HTR-8/SVneo (cell line): ENCODE data around the gene SGPL1.
"Not testable (repeated sequence)": the region's sequence is repeated elsewhere in the genome, so short reads cannot be mapped to it uniquely, and the experiment has no call there.

Experiments
- DNase-seq: peaks from one replicate; pipeline ENCODE4 v3.0.0; 2011; ENCODE audit warnings: low spot score, mixed read lengths; ENCODE audit not compliant: insufficient read length
- FAIRE-seq: peaks from 2 replicates; lab custom pipeline; 2011; peaks lifted over from hg19 to GRCh38; lab: Jason Lieb, UNC

SGPL1 gene

DNA sequence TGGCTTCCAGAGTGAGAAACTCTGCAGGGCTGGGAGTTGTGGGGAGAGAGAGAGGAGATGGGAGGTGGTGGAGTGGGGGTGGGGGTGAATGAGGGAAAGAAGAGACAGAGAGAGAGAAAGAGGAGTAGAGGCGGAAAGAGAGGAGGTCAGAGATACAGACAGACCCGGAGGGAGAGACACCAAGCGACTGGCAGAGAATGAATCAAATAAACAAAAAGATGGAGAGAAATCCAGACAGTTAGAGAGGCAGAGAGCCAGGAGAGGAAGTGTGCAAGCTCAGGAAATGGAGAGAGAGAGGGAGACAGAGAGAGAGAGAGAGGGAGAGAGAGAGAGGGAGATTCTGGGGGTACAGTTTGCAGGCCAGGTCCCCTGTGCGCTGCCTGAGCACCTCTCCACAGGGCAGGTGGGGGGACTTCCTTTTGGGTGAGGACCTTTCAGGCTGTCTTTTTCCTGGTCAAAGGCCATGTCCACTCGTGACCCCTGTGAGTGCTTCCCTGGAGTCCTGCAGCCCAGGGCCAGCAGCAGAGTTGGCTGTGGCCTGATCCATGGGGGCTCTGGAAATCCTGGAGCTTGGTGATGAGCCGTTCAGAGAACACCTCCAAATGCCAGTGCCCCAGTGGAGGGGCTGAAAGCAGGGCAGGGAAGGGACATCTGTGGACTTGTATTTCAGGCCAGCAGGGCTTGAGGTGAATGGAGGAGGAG lies 97.6 kb downstream of the SGPL1 start:
- no peak for FAIRE-seq
- no peak for DNase-seq

DNA sequence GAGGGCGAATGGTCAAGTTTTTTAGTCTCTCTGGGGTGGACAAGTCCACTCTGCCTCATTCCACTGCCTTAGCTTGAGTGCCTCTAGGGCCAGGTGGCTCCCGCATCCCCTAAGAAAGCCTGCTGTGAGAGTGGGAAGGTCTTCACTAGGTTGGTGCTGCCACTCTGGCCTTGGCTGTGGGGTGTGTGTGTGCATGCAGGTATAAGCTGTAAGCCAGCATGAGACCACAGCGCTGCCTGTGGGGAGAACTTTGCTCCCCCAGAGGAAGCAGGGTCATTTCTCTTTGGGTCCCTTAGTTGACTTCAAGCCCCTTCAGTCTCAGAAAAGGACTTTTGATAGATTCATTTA lies 98.1 kb downstream of the SGPL1 start:
- DNase-seq = no peak
- no peak for FAIRE-seq

DNA sequence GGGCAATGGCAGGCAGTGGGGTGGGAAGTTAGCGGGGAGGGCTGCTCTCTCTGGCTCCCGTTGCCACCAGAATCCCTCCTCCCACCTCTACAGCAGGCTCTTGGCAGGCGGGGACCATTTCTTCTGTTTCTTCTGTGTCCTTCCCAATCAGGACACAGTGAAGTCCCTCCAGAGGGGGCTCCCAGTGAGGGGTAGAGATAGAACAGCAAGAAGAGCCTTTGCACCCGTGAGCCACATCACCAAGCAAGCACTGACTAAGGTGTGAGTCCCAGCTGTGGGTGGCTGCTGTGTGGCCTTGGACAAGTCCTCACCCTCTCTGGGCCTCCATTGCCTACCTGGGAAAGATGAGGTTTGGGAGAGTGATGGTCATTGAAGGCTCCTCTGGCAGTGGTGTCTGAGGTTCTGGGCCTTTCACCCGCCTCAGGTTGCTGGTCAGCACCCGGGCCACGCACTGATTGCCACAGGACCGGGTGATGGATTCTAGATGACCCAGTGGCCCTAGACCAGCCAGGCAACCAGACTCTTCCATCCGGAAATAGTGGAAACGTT lies 98.6 kb downstream of the SGPL1 start:
- no peak for FAIRE-seq

DNA sequence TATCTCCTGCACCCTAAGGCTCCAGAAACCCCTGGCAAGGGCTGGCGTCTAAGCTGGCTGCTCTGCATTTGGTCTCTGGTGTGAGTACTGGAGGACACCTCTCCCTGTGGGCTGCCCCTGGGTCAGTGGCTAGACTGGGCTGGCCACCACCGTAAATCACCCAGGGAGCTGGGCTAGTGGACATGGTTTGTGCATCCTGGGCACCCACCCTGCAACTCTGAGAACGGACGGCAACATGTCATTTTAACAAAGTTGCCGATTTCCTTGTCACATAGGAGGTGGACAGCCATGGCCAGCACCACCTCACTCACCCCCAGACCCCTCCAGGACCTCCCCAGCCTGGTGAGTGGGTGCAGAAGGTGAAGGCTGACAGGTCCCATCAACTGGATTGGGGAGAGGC lies 99.5 kb downstream of the SGPL1 start:
- no peak for DNase-seq
- FAIRE-seq = no peak

More for the DNA sequence above, 98.6 kb downstream of the SGPL1 start:
- no peak for DNase-seq

DNA sequence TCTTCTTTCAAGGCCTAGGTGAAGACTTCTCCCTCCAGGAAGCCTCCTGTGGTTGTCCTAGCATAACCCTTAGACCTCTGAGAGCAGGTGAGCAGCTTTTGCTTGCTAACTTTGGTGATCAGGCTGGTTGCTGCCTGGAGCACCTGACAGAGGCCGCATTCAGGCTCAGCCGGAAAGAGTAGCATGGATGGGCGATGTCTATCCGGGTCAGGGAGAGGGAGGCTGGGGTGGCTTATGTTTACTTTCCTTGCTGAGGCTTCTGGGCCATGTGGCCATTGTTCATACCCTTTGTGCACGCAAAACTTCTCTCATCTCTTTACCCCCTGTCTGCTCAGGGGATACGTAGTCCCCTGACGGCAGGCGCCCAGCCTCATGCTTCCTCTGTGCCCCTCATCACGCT lies 100.1 kb downstream of the SGPL1 start:
- no peak for DNase-seq
- FAIRE-seq = no peak

DNA sequence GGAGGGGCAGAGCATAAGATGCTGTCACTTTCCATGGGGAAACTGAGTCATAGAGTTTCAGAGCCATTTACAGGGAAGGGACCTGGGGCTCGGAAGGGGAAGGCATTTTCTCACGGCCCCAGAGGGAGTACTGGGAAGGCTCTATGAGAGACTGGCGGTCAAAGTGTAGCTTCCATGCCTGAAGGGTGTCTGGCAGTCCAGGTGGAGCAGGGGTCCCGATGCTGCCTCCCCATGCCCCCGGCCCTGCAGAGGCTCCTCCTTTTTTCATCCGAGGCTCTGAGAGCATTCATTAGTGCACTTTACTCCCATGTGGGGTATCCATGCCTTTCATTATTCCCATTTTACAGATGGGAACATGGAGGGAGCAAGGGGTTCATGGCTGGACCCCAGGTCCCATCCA lies 100.5 kb downstream of the SGPL1 start:
- DNase-seq = no peak
- no peak for FAIRE-seq

DNA sequence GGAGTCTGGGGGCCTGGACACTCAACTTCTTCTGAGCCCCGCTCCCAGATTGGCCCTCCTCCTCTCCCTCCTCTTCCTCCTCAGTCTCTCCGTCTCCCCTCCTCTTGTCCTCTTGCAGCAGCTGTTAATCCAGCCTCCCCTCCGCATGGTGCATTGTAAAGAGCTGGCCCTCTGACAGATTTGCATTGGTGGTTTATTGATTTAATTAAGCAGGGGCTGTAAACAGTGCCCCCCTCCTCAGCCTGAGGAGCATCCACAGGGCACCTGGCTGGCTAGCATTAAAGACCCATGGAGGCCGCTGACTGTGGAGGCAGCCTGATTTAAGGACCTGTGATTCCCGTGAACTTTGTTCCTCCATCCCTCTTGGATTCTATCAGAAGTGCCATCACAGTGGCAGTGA lies 101.5 kb downstream of the SGPL1 start:
- no peak for FAIRE-seq
- DNase-seq = no peak

DNA sequence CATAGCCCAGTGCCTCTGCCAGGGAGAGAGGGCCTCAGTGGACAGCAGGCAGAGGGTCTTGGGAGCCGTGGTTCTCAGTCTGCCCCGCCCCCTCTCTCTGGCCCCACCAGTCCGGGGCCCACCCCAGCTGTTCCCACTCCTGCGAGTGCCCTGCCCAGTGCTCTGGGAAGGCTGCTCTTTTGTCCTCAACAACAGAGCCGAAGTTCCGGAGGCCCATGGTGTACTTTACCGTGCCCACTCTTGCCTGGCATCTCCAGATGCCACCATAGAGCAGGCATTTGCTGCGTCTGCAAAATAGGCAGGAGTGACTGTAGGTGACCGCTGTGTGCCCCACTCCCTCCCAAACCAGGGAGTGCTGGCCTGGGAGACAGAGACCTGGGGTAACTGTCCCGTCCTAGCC lies 101.9 kb downstream of the SGPL1 start:
- no peak for DNase-seq
- no peak for FAIRE-seq

DNA sequence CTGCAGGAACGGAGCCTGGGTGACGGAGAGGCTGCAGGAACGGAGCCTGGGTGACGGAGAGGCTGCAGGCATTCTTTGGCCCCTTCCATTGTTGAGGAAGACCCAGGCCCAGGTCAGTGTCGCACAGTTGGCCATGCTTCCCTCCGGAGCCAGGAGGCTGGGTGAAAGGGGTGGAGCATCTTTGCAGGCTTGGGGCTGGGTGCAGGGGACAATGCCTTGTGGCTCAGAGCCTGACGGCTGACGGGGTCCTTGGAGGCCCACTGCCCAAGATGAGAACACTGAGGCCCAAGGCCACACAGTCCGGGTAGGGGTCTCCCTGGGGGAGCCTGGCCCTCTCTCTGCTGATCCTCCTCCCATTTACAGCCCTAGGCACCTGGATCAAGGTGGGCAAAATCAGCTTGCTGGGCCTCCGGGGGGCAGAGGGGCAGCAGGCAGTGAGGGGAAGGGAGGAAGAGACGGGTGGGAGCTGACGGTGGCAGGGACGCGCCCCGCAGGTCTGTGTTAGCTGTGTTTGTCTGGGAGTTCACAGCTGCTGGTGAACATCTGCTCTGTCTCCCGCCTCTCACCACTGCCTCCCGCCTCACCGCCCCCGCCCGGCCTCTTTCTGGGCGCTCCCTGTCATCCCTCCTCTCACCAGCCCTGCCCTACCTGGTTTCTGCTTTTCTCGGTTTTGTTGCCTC lies 103.2 kb downstream of the SGPL1 start:
- FAIRE-seq (no peak), DNase-seq (no peak)

DNA sequence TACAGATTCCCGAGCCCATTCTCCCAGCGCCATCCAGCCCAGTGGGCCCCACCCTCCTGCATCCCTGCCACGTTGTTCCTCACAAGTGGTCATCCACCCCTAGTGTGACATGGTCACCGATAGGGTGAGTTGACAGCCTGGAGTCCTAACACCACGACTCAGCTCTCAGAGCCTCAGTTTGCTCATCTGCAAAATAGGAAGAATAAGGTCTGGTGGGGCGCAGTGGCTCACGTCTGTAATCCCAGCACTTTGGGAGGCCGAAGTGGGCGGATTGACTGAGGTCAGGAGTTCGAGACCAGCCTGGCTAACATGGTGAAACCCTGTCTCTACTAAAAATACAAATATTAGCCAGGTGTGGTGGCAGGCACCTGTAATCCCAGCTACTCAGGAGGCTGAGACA lies 104.2 kb downstream of the SGPL1 start:
- not testable (repeated sequence) for DNase-seq, FAIRE-seq

DNA sequence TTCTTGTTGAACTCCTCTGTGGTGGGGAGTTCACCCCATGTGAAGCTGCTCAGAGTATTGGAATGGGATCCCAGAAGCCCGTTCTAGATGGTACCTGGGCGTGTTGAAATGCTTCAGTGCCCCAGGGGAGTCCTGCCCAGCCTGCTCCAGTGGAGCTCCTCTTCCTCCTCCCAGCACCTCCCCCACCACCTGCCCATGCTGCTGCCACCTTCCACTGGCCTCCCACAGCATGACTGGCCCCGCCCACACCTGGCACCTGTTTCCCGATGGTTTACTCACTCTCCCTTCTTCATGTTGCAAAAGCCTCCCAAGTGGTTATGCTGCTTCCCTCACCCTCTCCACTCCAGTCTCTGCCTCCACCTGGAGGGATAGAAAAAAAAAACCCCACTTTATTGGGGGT lies 104.8 kb downstream of the SGPL1 start:
- DNase-seq (no peak), FAIRE-seq (no peak)

DNA sequence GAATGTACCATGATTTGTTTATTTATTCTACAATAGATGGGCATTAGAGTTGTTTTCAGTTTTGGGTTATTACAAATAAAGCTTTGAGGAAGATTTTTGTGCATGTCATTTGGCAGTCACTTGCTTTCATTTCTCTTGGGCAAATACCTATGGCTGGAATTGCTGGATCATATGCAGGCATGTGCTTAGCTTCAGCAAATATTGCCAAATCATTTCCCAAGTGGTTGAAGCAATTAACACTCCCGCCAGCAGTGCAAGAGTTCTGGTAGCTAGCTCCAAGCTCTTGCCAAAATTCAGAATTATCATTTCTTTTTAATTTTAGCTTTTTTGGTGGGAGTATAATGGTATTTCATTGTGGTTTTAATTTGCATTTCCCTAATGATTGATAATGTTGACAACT lies 105.5 kb downstream of the SGPL1 start:
- no peak for FAIRE-seq
- no peak for DNase-seq

DNA sequence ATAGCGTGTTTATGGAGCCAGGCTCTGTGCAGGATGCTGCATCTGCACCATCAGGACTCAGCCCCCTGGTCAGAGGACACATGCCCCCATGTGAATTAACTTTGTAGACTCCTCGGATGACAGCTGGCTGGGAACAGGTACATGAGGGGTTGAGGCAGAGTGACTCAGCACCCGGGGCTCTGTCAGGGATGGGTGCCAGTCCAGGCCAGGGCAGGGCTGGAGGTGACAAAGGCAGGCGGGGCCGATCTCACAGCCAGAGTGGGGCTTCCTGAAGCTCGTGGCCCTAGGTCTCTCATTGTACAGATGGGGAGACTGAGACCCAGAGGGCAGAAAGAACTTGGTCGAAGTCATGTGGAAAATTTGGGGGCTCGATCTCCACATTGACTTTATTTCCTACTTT lies 107.9 kb downstream of the SGPL1 start:
- FAIRE-seq (no peak), DNase-seq (no peak)

DNA sequence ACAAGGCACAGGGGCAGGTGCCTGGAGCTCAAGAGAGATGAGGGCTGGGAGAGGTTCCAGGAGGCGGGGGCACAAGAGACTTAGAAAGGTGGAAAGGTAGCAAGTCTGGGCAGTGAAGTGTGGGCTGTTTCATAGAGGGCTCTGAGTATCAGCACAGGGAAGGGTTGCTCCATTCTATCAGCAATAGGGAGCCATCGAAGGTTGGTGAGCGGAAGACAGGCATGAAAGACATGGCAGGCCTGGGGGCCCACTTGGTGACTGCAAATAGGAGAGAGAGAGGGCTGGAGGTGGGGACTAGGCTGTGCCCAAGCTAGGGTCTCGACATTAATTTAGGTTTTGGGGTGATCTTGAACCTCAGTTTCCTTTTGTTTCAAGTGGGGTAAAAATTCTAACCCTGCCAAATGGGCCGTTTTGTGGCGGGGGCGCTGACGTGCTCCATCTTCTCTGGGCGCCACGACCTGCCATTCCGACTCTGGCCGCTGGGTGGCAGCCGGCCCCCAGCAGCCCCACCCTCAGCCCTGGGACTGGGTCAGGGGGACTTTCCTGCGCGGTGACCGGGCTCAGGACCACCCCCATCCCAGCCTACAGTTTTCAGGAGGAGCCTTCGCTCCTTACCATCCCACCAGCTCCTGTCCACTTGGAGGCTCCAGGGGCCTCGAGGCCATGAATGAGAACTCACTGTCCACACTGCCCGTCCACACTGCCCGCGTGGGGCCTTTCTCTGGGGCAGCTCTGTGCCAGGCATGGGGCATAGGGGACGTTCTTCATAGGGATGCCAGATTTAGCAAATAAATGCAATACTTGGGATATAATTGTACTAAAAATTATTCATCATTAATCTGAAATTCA lies 109.9 kb downstream of the SGPL1 start:
- DNase-seq (peak; percentile 58), FAIRE-seq (peak; percentile 13)

DNA sequence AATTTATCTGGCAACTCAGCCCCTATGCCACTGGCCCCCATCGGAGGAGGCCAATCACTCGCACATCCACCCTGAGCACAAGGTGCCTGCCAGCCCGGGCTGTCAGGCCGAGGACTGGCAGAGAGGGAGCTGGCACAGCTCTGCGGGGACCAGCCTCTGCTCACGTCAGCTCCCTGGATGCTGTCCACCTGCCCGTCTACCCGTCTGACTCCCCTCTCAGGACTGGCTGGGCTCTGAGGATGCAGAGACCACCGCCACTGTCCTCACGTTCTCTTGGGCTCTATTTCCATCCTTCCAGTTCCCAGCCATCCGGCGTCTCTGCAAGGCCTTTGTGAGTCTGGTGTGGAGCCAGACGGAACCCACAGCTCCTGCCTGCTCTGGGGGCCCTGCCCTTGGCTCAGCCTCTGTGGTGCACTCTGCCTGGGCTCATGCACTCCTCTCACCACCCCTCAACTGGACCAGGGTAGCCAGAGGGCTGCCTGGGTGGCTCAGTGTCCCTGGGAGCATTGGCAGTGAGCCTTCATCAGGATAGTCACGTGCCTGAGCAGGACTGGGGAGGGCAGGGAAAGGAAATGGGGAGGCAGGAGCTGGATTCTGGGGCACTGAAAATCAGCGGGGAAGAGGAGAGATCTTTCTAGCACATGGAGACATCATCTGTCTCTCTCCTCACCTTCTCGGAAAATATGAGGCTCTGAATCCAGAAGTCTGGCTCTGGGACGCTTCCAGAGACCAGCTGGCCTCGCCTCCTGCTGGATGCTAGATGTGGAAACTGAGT lies 110.7 kb downstream of the SGPL1 start:
- FAIRE-seq (no peak), DNase-seq (no peak)

DNA sequence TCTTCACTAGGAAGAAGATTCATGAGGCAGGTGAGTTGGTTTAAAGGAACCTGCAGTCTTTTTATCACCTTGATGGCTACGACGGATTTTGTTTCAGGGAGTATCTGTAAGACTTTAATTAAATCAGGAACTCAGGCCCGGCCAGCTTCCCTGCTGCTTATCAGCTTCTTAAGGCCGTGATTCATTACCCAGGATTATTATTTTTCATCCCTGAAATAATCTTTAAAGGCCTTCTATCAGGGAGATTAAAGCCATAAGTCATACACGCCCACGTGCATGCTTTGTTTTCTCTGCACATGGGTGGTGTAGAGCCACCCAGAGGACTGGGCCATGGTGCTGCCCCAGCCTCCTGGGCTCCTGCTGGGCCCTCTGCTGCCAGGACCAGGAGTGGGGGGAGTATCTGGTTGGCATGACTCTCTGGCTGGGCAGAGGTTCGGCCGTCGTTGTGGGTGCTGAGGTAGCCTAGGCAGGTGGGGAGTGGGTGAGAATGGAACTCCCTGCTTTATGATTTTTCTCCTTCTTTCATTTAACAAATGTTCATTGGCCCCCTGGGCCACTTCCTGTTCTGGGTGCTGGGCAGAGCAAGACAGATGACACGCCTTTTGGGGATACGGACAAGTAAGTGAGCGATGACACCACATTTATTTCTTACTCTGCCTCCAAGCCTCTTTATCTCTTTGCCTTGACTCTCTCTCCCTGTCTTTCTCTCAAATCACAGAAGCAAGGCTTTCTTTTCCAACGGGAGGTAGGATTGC lies 111.6 kb downstream of the SGPL1 start:
- no peak for FAIRE-seq
- no peak for DNase-seq

DNA sequence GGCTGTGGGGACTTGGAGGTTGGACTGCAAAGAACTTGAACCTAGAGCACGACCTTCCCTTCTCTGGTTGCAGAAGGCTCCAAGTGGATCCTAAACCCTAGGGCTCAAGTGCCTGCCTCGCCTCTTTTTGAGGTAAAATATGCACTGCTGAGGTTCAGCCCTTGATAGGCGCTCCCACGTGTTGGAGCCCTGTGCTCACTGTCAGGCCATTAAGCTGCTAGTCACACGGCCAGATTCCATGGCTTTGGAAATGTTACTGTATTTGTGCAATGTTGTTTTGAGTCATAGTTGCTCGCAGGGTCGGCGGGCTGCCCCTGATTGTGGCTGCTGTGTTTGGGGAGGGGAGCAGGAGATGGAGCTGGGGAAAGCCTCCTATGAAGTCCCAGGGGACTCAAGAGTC lies 112.4 kb downstream of the SGPL1 start:
- no peak for FAIRE-seq
- DNase-seq = no peak

DNA sequence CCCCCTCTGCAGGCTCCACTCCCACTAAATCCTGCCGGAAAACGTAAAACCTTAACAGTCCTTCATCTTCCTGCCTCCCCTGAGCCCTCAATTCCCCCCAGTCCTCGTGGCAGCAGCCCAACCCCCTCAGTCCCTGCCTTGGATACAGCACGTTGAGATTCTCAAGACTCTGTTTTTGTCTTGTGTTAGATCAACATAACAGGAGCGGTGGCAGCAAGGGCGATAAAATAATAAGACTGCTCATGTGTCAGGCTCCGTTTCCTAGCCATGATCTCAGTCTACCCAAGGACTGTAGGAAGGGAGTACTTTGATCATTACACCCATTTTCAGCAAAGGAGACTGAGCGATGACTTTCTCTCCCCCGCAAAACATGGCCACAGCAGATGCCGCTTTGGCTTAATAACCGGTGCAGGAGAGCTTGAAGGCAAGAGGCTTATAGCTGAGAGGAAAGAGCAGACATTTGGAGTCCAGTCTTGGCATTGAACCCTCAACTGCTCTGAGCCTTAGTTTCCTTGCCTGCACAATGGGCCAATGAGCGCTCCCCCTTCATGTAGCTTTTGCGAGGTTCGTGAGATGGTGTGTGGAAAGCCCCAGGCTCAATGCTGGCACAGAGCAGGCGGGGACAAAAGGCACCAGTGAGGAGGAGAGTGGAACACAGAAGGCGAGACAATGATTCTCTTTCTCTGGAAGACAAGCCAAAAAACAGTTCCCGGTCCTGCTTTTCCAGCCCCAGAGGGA lies 114.7 kb downstream of the SGPL1 start:
- FAIRE-seq = no peak
- DNase-seq = no peak
